ENCODE data around the gene CNOT1.

DNA sequence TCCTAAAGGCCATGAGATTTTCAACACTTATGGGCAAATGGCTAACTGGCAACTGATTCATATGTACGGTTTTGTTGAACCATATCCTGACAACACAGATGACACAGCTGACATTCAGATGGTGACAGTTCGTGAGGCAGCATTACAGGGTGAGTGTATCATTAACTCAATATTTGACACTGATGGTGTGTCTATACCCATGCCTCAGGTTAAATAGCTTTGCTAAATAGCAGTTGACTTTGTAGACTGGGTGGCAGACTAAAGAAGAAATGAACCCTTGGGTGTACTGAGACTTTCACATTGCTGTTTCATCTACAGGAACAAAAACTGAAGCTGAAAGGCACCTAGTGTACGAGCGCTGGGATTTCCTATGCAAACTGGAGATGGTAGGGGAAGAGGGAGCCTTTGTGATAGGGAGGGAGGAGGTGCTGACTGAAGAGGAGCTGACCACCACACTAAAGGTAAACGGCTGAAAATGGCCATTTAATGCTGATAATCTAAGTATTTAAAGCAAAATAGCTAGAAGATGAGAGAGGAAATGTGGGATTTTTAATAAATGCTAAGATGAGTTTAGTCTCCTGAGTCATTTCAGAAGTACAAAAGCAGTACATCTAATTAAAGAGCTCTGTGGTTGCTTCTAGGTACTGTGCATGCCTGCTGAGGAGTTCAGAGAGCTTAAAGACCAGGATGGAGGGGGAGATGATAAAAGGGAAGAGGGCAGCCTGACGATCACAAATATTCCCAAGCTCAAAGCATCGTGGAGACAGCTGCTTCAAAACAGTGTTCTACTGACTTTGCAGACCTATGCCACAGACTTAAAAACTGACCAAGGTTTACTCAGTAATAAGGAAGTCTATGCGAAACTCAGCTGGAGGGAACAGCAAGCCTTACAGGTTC, 111.3 kb downstream of the CNOT1 start:
- TF ChIP-seq CTCF (IDR thresholded peaks at IDR 0.05; ENCODE audit: poor library complexity) (no peak), EZH2phosphoT487 (IDR thresholded peaks at IDR 0.05; ENCODE audit: low read depth, severe bottlenecking, unreplicated experiment) (no peak), EZH2 (IDR thresholded peaks at IDR 0.05; ENCODE audit: borderline replicate concordance) (no peak)

Measured in hepatocyte (in vitro differentiated cells).